Spleen (tissue), 11 donors: ENCODE results near the gene DLG2. TPM values are rescaled to one million over a fixed set of nuclear protein-coding genes. Genes with fewer than 3 reads are reported as not detected.

Source experiments
- DNase-seq: peaks from one replicate; pipeline ENCODE4 v3.0.0-alpha.2; 2020
- H3K27ac ChIP-seq, 8 donors: fragments of 200-600 bp; sonication (generic) in 7 of 8; 1 replicate in 4 of 8; 2 replicates in 4 of 8; pipeline versions ENCODE4 v1.5.0 to v1.8.0; 2016 to 2021; ENCODE audit warnings: inconsistent platforms in 4 of 8, mild to moderate bottlenecking in 4 of 8, moderate library complexity in 1 of 8
- H3K27me3 ChIP-seq, 7 donors: fragments of 200-600 bp; sonication (generic) in 6 of 7; replicated peaks in 1 of 7; 1 replicate in 4 of 7; 2 replicates in 3 of 7; pipeline versions ENCODE4 v1.5.0 to v1.8.0; 2016 to 2021; ENCODE audit warnings: inconsistent platforms in 3 of 7, mild to moderate bottlenecking in 1 of 7
- H3K36me3 ChIP-seq, 6 donors: fragments of 200-600 bp; sonication (generic) in 5 of 6; 1 replicate in 4 of 6; 2 replicates in 2 of 6; pipeline versions ENCODE4 v1.5.0 to v1.8.0; 2016 to 2021; ENCODE audit warnings: inconsistent platforms in 2 of 6
- H3K4me1 ChIP-seq, 6 donors: fragments of 200-600 bp; sonication (generic) in 5 of 6; 1 replicate in 3 of 6; 2 replicates in 3 of 6; pipeline versions ENCODE4 v1.5.0 to v1.8.0; 2016 to 2021; ENCODE audit warnings: inconsistent platforms in 3 of 6
- H3K4me3 ChIP-seq, 8 donors: fragments of 200-600 bp; sonication (generic) in 7 of 8; 1 replicate in 4 of 8; 2 replicates in 4 of 8; pipeline versions ENCODE4 v1.5.0 to v1.8.0; 2016 to 2021; ENCODE audit warnings: inconsistent platforms in 4 of 8, mild to moderate bottlenecking in 4 of 8, moderate library complexity in 2 of 8
- H3K9me3 ChIP-seq, 8 donors: fragments of 200-600 bp; sonication (generic) in 7 of 8; 1 replicate in 4 of 8; 2 replicates in 4 of 8; pipeline versions ENCODE4 v1.5.0 to v1.8.0; 2016 to 2021; ENCODE audit warnings: inconsistent platforms in 4 of 8
- POLR2A ChIP-seq, 3 donors: fragments of 450-650 bp; IDR thresholded peaks; one replicate each; pipeline ENCODE4 v1.5.1; 2017; ENCODE audit warnings: antibody characterized with exemption in 3 of 3, mild to moderate bottlenecking in 1 of 3
- POLR2AphosphoS5 ChIP-seq, 3 donors: sonication (generic); formaldehyde crosslinking; IDR thresholded peaks; one replicate each; pipeline ENCODE4 v1.5.1; 2017; ENCODE audit warnings: antibody characterized with exemption in 3 of 3
- WGBS, 5 donors: extraction: QIAGEN DNeasy Blood & Tissue Kit in 3 of 5; methylation state at CpG; one replicate each; pipeline versions ENCODE4 v1.1.5 to v1.1.7; 2013 to 2018; 5-methylcytosine and 5-hydroxymethylcytosine counted together
- intact Hi-C: fragments of 100-400 bp; cut with DNase I; formaldehyde crosslinking; loops from one replicate; pipeline ENCODE4 v1.15.0; 2023; ENCODE audit warnings: low total_unique reads
- polyA plus RNA-seq, 3 donors: library from polyadenylated mRNA; stranded (reverse); fragments of 200-250 nt; gene quantifications; one replicate each; pipeline ENCODE4 v1.2.1, GENCODE V29; 2013
- total RNA-seq, 7 donors: library from RNA; depleted of rRNA in 3 of 7; stranded (reverse); fragments of >200 nt in 3 of 7; fragmentation: NEBNext Ultra II Directional in 4 of 7; extraction: Animal tissue kit (Norgen Biotek cat#: 25700) in 4 of 7; gene quantifications; one replicate each; pipeline versions ENCODE4 v1.1.0 to v1.2.1, GENCODE V29; 2016 to 2021
- TF ChIP-seq, protein P1 (sequence below), 11 experiments: fragments of 200-600 bp in 7 of 11; fragments of 450-650 bp in 4 of 11; sonication (generic) in 4 of 11; IDR thresholded peaks in 8 of 11; conservative IDR thresholded peaks in 3 of 11; 1 replicate in 7 of 11; 2 replicates in 4 of 11; pipeline versions ENCODE4 v1.4.0 to v1.8.0; 2016 to 2021; ENCODE audit warnings: antibody characterized with exemption in 11 of 11, inconsistent platforms in 4 of 11, mild to moderate bottlenecking in 1 of 11
- donor health status: healthy with polysubstance abuse.
- donor health status: DM: no; HTN: no; CAD: no; lungs with moderate emphysema.
- donor health status: DM: no; HTN: no; CAD: no.
- donor health status: Bipolar disorder and iron deficiency.
- donor health status: healthy.
- donor health status: DM: no; HTN: no; CAD: no.
- donor health status: DM: yes; HTN: yes; CAD: no.

DLG2 gene
- total and polyA plus RNA-seq, 10 donors = 0.43 to 12.7 (median 7.9) TPM

DNA sequence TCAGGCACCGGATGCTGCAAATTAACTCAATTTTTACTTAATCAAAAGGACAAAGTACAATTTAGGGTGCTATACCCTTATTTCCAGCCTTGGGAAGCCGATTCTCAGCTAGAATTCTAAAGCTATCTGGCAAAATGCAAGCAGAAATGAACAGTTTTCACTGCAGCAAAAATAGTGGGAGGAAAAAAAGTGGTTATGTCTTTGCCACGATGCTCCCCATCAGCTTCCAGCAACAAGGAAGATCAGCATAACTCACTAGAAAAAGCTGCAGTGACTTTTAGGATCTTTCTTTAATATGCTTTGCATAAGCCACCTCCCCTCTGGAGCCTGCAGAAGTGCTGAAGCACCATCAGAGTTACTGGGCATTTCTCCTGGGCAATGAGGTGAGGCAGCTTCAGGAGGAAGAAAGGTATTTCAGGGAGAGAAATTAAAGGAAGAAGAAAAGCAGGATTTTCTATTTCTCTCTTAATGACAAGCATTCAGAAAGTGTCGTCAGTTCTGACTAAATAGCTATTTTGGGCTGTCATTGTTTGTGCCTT, 702.9 kb downstream of the DLG2 start:
- WGBS, 5 donors = 35 to 53% (median 50%) methylated on average over 4 of the region's 4 CpGs
- Histone ChIP-seq H3K9me3 (peaks cover 0 to 5% (median 0%) of the 10 kb centered on the region in 8 donors), H3K4me3 (peak overlapping the region in 1 of 8 donors; percentile 3), H3K27me3 (no peaks in the 10 kb centered on the region), H3K27ac (peak overlapping the region in 5 of 8 donors; percentile 2 to 40 (median 18)), H3K4me1 (peaks cover 0 to 18% (median 3%) of the 10 kb centered on the region in 6 donors), H3K36me3 (no peaks in the 10 kb centered on the region)
- no peak for TF ChIP-seq POLR2AphosphoS5 (IDR thresholded peaks at IDR 0.05)
- TF ChIP-seq, protein P1, sequence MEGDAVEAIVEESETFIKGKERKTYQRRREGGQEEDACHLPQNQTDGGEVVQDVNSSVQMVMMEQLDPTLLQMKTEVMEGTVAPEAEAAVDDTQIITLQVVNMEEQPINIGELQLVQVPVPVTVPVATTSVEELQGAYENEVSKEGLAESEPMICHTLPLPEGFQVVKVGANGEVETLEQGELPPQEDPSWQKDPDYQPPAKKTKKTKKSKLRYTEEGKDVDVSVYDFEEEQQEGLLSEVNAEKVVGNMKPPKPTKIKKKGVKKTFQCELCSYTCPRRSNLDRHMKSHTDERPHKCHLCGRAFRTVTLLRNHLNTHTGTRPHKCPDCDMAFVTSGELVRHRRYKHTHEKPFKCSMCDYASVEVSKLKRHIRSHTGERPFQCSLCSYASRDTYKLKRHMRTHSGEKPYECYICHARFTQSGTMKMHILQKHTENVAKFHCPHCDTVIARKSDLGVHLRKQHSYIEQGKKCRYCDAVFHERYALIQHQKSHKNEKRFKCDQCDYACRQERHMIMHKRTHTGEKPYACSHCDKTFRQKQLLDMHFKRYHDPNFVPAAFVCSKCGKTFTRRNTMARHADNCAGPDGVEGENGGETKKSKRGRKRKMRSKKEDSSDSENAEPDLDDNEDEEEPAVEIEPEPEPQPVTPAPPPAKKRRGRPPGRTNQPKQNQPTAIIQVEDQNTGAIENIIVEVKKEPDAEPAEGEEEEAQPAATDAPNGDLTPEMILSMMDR (IDR thresholded peaks at IDR 0.05 in 8 of 11, conservative IDR thresholded peaks at IDR 0.05 in 3 of 11) = no peak
- no peak for TF ChIP-seq POLR2A (IDR thresholded peaks at IDR 0.05)
- intact Hi-C loops = no loop called here
- DNase-seq = no peak

DNA sequence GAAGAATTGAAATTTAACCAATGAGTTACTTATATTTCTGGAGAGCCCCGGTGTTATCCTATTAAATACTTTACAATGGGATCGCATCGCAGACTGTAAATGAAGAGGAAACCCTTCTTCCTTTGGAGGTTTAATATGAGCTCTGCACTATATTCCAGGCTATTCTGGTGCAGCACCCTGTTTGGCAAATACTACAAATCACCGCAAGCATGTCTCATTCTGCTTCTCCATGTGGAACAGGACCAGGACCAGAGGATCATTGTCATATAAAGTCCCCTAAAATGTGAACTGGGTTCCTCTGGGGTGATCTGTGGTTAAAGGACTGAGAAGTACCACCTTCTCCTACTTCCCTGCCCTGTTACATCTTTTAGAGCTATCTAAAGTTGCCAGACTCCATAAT, 703.7 kb downstream of the DLG2 start:
- peak overlapping the region in 2 of 8 donors; percentile 25 to 40 for H3K27ac ChIP-seq
- H3K4me3 ChIP-seq = peak overlapping the region in 3 of 8 donors; percentile 31 to 61 (median 42)
- H3K9me3 ChIP-seq = peaks cover 0 to 5% (median 0%) of the 10 kb centered on the region in 8 donors
- H3K36me3 ChIP-seq = no peaks in the 10 kb centered on the region
- DNase-seq = no peak
- intact Hi-C loops = no loop called here
- WGBS, 5 donors = 65 to 74% (median 71%) methylated on average over 4 of the region's 4 CpGs
- TF ChIP-seq, protein P1 (IDR thresholded peaks at IDR 0.05 in 8 of 11, conservative IDR thresholded peaks at IDR 0.05 in 3 of 11) = no peak
- TF ChIP-seq POLR2A (IDR thresholded peaks at IDR 0.05) = no peak
- TF ChIP-seq POLR2AphosphoS5 (IDR thresholded peaks at IDR 0.05) = no peak
- peaks cover 0 to 18% (median 3%) of the 10 kb centered on the region in 6 donors for H3K4me1 ChIP-seq
- H3K27me3 ChIP-seq = no peaks in the 10 kb centered on the region

DNA sequence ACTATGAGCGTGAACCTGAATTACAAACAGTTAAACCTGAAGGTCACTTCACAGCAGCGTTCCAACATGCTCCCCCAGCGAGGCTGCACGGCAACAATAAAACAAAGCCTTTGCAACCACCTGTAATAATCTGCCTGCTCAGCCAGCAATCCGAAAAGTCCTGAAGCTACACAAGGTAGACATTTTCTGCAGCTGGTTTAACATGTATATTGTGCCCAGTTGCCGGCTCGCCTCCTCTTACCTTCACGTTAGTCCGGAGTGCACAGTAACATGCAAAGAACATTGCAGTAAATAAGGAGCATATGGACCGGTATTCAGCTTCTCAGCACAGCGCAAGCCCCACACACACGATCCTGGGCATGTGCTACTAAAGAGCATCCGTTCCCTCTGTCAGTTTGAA, 704.3 kb downstream of the DLG2 start:
- DNase-seq = no peak
- TF ChIP-seq POLR2A (IDR thresholded peaks at IDR 0.05) (no peak), POLR2AphosphoS5 (IDR thresholded peaks at IDR 0.05) (no peak)
- H3K9me3 ChIP-seq = peaks cover 0 to 5% (median 0%) of the 10 kb centered on the region in 8 donors
- H3K4me3 ChIP-seq = peak overlapping the region in 7 of 8 donors; percentile 5 to 61 (median 21)
- 23 to 34% (median 27%) methylated on average over 13 of the region's 13 CpGs for WGBS, 5 donors
- H3K36me3 ChIP-seq = no peaks in the 10 kb centered on the region
- peaks cover 0 to 18% (median 3%) of the 10 kb centered on the region in 6 donors for H3K4me1 ChIP-seq
- H3K27ac ChIP-seq = peak overlapping the region in 2 of 8 donors; percentile 0 to 25
- intact Hi-C loops = no loop called here
- H3K27me3 ChIP-seq = no peaks in the 10 kb centered on the region

DNA sequence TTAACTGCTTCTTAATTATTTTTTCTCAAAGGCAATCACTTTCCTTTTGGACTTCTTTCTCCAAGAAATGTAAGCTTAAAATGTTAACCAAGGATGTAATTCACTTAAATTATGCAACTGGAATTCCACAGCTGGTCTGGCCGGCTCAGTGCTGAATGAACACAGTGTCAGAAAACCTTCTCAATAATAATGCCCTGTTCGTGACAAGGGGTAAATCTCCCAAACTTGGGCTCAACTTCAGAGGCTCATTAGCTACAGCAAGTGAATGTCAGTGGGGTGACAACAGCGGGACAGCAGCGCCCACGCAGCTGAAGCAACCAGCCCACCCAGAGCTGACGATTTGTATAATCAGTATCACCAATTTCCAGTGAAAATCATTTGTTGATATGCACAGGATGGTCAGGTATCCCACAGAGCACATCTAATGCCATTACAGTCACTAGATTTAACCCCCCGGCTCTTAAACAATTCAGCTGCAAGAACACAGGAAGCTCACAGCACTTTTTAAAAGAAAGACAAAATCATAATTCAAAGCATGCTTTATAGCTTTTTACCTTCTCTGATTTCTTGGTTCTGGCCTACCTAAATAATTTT, 704.8 kb downstream of the DLG2 start:
- Histone ChIP-seq H3K27me3 (no peaks in the 10 kb centered on the region), H3K36me3 (no peaks in the 10 kb centered on the region), H3K27ac (peak overlapping the region in 2 of 8 donors; percentile 0 to 25), H3K9me3 (peaks cover 0 to 5% (median 0%) of the 10 kb centered on the region in 8 donors), H3K4me1 (peaks cover 0 to 18% (median 3%) of the 10 kb centered on the region in 6 donors), H3K4me3 (peak overlapping the region; percentile 3 to 61 (median 16))
- intact Hi-C loops = no loop called here
- WGBS, 5 donors = 31 to 41% (median 36%) methylated on average over 7 of the region's 7 CpGs
- TF ChIP-seq POLR2A (IDR thresholded peaks at IDR 0.05) = no peak
- TF ChIP-seq, protein P1 (IDR thresholded peaks at IDR 0.05 in 8 of 11, conservative IDR thresholded peaks at IDR 0.05 in 3 of 11) = no peak
- DNase-seq = no peak
